OCI-LY7 (cell line): ENCODE data around the gene ABCA7. TPM values are rescaled to one million over a fixed set of nuclear protein-coding genes. Genes with fewer than 3 reads are reported as not detected.

Source experiments
- BruUV-seq: library from RNA; stranded (reverse); fragments of 400-500 nt; replicated peaks from 2 replicates; lab custom pipeline; 2021; lab: Mats Ljungman, UMichigan
- CTCF ChIA-PET: fragments of 300-600 bp; sonication (Branson Sonifier 250); formaldehyde crosslinking; loops from one replicate; lab custom pipeline; 2022; ENCODE audit warnings: antibody characterized with exemption; ENCODE audit not compliant: unreplicated experiment; lab: Charles Lee
- POLR2A ChIA-PET: fragments of 300-600 bp; sonication (Branson Sonifier 250); formaldehyde crosslinking; loops from one replicate; lab custom pipeline; 2022; ENCODE audit warnings: antibody characterized with exemption; lab: Charles Lee
- DNase-seq: peaks from one replicate; pipeline ENCODE4 v3.0.0-alpha.2; 2015; ENCODE audit warnings: low spot score
- H2AFZ ChIP-seq: fragments of 200-600 bp; sonication (generic), shearing (Covaris generic); 2 replicates; pipeline ENCODE4 v1.6.1; 2014; ENCODE audit warnings: mild to moderate bottlenecking, antibody characterized with exemption, low read length, moderate library complexity
- H3K27ac ChIP-seq: fragments of 200-600 bp; sonication (generic); 2 replicates; pipeline ENCODE4 v1.5.1; 2014; ENCODE audit warnings: mixed run types, low read depth, mild to moderate bottlenecking, moderate library complexity, low read length, inconsistent platforms; ENCODE audit not compliant: poor library complexity, severe bottlenecking
- H3K36me3 ChIP-seq: fragments of 200-600 bp; sonication (generic); 2 replicates; pipeline ENCODE4 v1.6.1; 2014; ENCODE audit warnings: mild to moderate bottlenecking, antibody characterized with exemption, low read length, moderate library complexity, mixed read lengths; ENCODE audit not compliant: insufficient read depth
- H3K4me1 ChIP-seq: fragments of 200-600 bp; sonication (generic); 2 replicates; pipeline ENCODE4 v1.5.1; 2014; ENCODE audit warnings: mild to moderate bottlenecking, low read length; ENCODE audit not compliant: insufficient read depth, poor library complexity, severe bottlenecking
- H3K4me2 ChIP-seq: fragments of 200-600 bp; sonication (generic); 2 replicates; pipeline ENCODE4 v1.6.1; 2014; ENCODE audit warnings: mild to moderate bottlenecking, low read length
- H3K4me3 ChIP-seq: fragments of 200-600 bp; sonication (generic); 2 replicates; pipeline ENCODE4 v1.5.1; 2014; ENCODE audit warnings: mild to moderate bottlenecking, low read depth, low read length; ENCODE audit not compliant: poor library complexity, severe bottlenecking
- H3K79me2 ChIP-seq: fragments of 200-600 bp; sonication (generic); 2 replicates; pipeline ENCODE4 v1.6.1; 2016; ENCODE audit warnings: low read depth, mild to moderate bottlenecking, low read length, moderate library complexity, mixed read lengths; ENCODE audit not compliant: insufficient read depth
- H3K9me2 ChIP-seq: fragments of 200-600 bp; sonication (generic); 2 replicates; pipeline ENCODE4 v1.6.1; 2016; ENCODE audit warnings: mild to moderate bottlenecking, low read length, mixed read lengths; ENCODE audit not compliant: insufficient read depth
- H3K9me3 ChIP-seq: fragments of 200-600 bp; sonication (generic); 2 replicates; pipeline ENCODE4 v1.6.1; 2014; ENCODE audit warnings: mild to moderate bottlenecking, mixed run types, low read length, mixed read lengths
- H4K20me1 ChIP-seq: fragments of 200-600 bp; sonication (generic); 2 replicates; pipeline ENCODE4 v1.6.1; 2014; ENCODE audit warnings: mild to moderate bottlenecking, antibody characterized with exemption, low read length, moderate library complexity, mixed read lengths; ENCODE audit not compliant: insufficient read depth
- CTCF ChIP-seq: fragments of 200-600 bp; sonication (generic); conservative IDR thresholded peaks from 2 replicates; pipeline ENCODE4 v1.5.1; 2014; ENCODE audit warnings: mild to moderate bottlenecking, antibody characterized with exemption, low read length, moderate library complexity, mixed read lengths
- EZH2phosphoT487 ChIP-seq: fragments of 200-600 bp; sonication (generic); IDR thresholded peaks from 2 replicates; pipeline ENCODE4 v1.6.1; 2018; ENCODE audit warnings: low read depth, borderline replicate concordance, mild to moderate bottlenecking, mixed run types, antibody characterized with exemption, low read length, moderate library complexity, mixed read lengths
- intact Hi-C: fragments of 100-400 bp; cut with micrococcal nuclease; formaldehyde crosslinking; loops from one replicate; pipeline ENCODE4 v1.10.0; 2022; ENCODE audit not compliant: unreplicated experiment
- total RNA-seq, 2 experiments: library from RNA; depleted of rRNA in 1 of 2; stranded (reverse); fragments of >200 nt in 1 of 2; shearing (Covaris generic) in 1 of 2; gene quantifications; 2 replicates each; pipeline ENCODE4 v1.2.3, GENCODE V29; 2014 to 2022

ABCA7 gene
- total RNA-seq, 2 experiments from 2014 or later = 43.3 to 66.6 TPM

GRCh38 chr19:1032264-1032867 is 7.5 kb upstream of the ABCA7 start:
- DNase-seq = no peak
- CTCF ChIA-PET = no interaction called here
- Histone ChIP-seq H3K9me2 (no peaks in the 10 kb centered on the region), H4K20me1 (no peaks in the 10 kb centered on the region), H2AFZ (no peak overlapping the region), H3K36me3 (peaks cover 45% of the 10 kb centered on the region), H3K27ac (no peak overlapping the region), H3K4me3 (no peak overlapping the region), H3K4me1 (peaks cover 31% of the 10 kb centered on the region), H3K4me2 (no peak overlapping the region), H3K79me2 (peaks cover 14% of the 10 kb centered on the region; the same call in 1 of the 2 replicates), H3K9me3 (no peaks in the 10 kb centered on the region)
- intact Hi-C loops = no loop called here
- no TSS peak for BruUV-seq
- TF ChIP-seq CTCF = no peak
- no peak for TF ChIP-seq EZH2phosphoT487
- POLR2A ChIA-PET = interaction anchor here (0.7 kb wide), 2 partner anchors 13 to 165 kb away, joined by 3 read pairs; no protein-coding TSS in a partner anchor

- intact Hi-C loops = no loop called here
- no peaks in the 10 kb centered on the region for H3K9me3 ChIP-seq
- no peaks in the 10 kb centered on the region for H3K9me2 ChIP-seq
- peaks cover 41% of the 10 kb centered on the region for H3K36me3 ChIP-seq
- H3K4me3 ChIP-seq = no peak overlapping the region
- 0 out of 2 replicates have a peak, but pooled peaks cover 5% of the 10 kb centered on the region for H3K79me2 ChIP-seq
- POLR2A ChIA-PET = interaction anchor here (0.6 kb wide), 1 partner anchor 28 kb away, joined by 3 read pairs; no protein-coding TSS in a partner anchor
- BruUV-seq = no TSS peak
- TF ChIP-seq EZH2phosphoT487 (no peak), CTCF (peak; percentile 51)
- H2AFZ ChIP-seq = no peak overlapping the region
- CTCF ChIA-PET = no interaction called here
- no peak overlapping the region for H3K4me2 ChIP-seq
- peak overlapping the region; percentile 97 for H3K27ac ChIP-seq
- no peaks in the 10 kb centered on the region for H4K20me1 ChIP-seq
- H3K4me1 ChIP-seq = peaks cover 35% of the 10 kb centered on the region
- DNase-seq = no peak
These were observed 3.8 kb upstream of the ABCA7 start for GRCh38 chr19:1035998-1036621.
